Hepatocyte (in vitro differentiated cells): ENCODE measurements around the gene PTPRC. TPM values are rescaled to one million over a fixed set of nuclear protein-coding genes. Genes with fewer than 3 reads are reported as not detected.

Experiments
- DNase-seq: peaks from one replicate; pipeline ENCODE4 v3.0.0-alpha.2; 2016; ENCODE audit warnings: low spot score
- H2AFZ ChIP-seq: fragments of 200-600 bp; sonication (generic); 2 replicates; pipeline ENCODE4 v1.6.0; 2016; ENCODE audit warnings: antibody characterized with exemption, mild to moderate bottlenecking
- H3K27ac ChIP-seq: fragments of 200-600 bp; sonication (generic); 2 replicates; pipeline ENCODE4 v1.5.1; 2016; ENCODE audit warnings: mild to moderate bottlenecking
- H3K27me3 ChIP-seq: fragments of 200-600 bp; sonication (generic); 2 replicates; pipeline ENCODE4 v1.6.1; 2016
- H3K36me3 ChIP-seq: fragments of 200-600 bp; sonication (generic); replicated peaks from 2 replicates; pipeline ENCODE4 v1.5.1; 2016; ENCODE audit warnings: low read depth; ENCODE audit not compliant: insufficient read depth
- H3K4me1 ChIP-seq: fragments of 200-600 bp; sonication (generic); 2 replicates; pipeline ENCODE4 v1.5.1; 2016; ENCODE audit warnings: mild to moderate bottlenecking, moderate library complexity; ENCODE audit not compliant: insufficient read depth
- H3K4me2 ChIP-seq: fragments of 200-600 bp; sonication (generic); 2 replicates; pipeline ENCODE4 v1.6.0; 2016
- H3K4me3 ChIP-seq: fragments of 200-600 bp; sonication (generic); 2 replicates; pipeline ENCODE4 v1.5.1; 2016; ENCODE audit warnings: mild to moderate bottlenecking
- H3K79me2 ChIP-seq: fragments of 200-600 bp; sonication (generic); 2 replicates; pipeline ENCODE4 v1.6.0; 2017; ENCODE audit warnings: mild to moderate bottlenecking
- H3K9me2 ChIP-seq: fragments of 200-600 bp; sonication (generic); replicated peaks from 2 replicates; pipeline ENCODE4 v1.6.0; 2017; ENCODE audit warnings: mild to moderate bottlenecking; ENCODE audit not compliant: insufficient read depth
- H3K9me3 ChIP-seq: fragments of 200-600 bp; sonication (generic); 2 replicates; pipeline ENCODE4 v1.5.1; 2016; ENCODE audit warnings: low read depth, mild to moderate bottlenecking
- H4K20me1 ChIP-seq: fragments of 200-600 bp; sonication (generic); 2 replicates; pipeline ENCODE4 v1.6.0; 2016; ENCODE audit warnings: mild to moderate bottlenecking; ENCODE audit not compliant: insufficient read depth, poor library complexity, severe bottlenecking
- CTCF ChIP-seq: fragments of 200-600 bp; sonication (generic); IDR thresholded peaks from 2 replicates; pipeline ENCODE4 v1.5.1; 2016; ENCODE audit warnings: antibody characterized with exemption, mild to moderate bottlenecking; ENCODE audit not compliant: poor library complexity
- EZH2 ChIP-seq: fragments of 200-600 bp; sonication (generic); IDR thresholded peaks from 2 replicates; pipeline ENCODE4 v1.6.1; 2016; ENCODE audit warnings: antibody characterized with exemption, mild to moderate bottlenecking, borderline replicate concordance
- EZH2phosphoT487 ChIP-seq: fragments of 200-600 bp; sonication (generic); IDR thresholded peaks from one replicate; pipeline ENCODE4 v1.6.1; 2018; ENCODE audit warnings: antibody characterized with exemption, mild to moderate bottlenecking, low read depth, moderate library complexity; ENCODE audit not compliant: unreplicated experiment, severe bottlenecking
- WGBS: methylation state at CpG from one replicate; pipeline ENCODE4 v1.1.6; 2016; ENCODE audit warnings: low lambda C conversion rate; ENCODE audit errors: missing lambda C conversion rate; 5-methylcytosine and 5-hydroxymethylcytosine counted together
- polyA plus RNA-seq: library from polyadenylated mRNA; unstranded; fragments of >200 nt; fragmentation: Nextera tagmentation; extraction: Ambion mirVana; gene quantifications from 2 replicates; pipeline ENCODE4 v1.2.1, GENCODE V29; 2016
- total RNA-seq: library from RNA; depleted of rRNA; stranded (reverse); fragments of >200 nt; gene quantifications from 2 replicates; pipeline ENCODE4 v1.2.3, GENCODE V29; 2014

PTPRC gene
- total and polyA plus RNA-seq, 2 experiments from 2014 or later = 0.87 TPM; not detected in 1

GRCh38 chr1:198640174-198640573 is 1.3 kb downstream of the PTPRC start:
- WGBS = 50% methylated on average over 2 of the region's 2 CpGs
- H3K27ac ChIP-seq = no peak overlapping the region
- no peaks in the 10 kb centered on the region for H3K27me3 ChIP-seq
- no peak for DNase-seq
- H3K4me2 ChIP-seq = no peak overlapping the region
- no peaks in the 10 kb centered on the region for H4K20me1 ChIP-seq
- H2AFZ ChIP-seq = no peak overlapping the region
- H3K4me3 ChIP-seq = no peak overlapping the region
- H3K9me3 ChIP-seq = no peaks in the 10 kb centered on the region
- H3K79me2 ChIP-seq = no peaks in the 10 kb centered on the region
- no peaks in the 10 kb centered on the region for H3K9me2 ChIP-seq
- H3K36me3 ChIP-seq = no peaks in the 10 kb centered on the region
- H3K4me1 ChIP-seq = no peaks in the 10 kb centered on the region
- TF ChIP-seq EZH2phosphoT487 = no peak
- no peak for TF ChIP-seq CTCF
- TF ChIP-seq EZH2 = no peak

- no peaks in the 10 kb centered on the region for H3K9me2 ChIP-seq
- TF ChIP-seq EZH2 (no peak), CTCF (no peak), EZH2phosphoT487 (no peak)
- no peak overlapping the region for H3K4me3 ChIP-seq
- H4K20me1 ChIP-seq = no peaks in the 10 kb centered on the region
- DNase-seq = no peak
- H3K9me3 ChIP-seq = no peaks in the 10 kb centered on the region
- no peaks in the 10 kb centered on the region for H3K79me2 ChIP-seq
- no peaks in the 10 kb centered on the region for H3K27me3 ChIP-seq
- no peak overlapping the region for H2AFZ ChIP-seq
- no peak overlapping the region for H3K4me2 ChIP-seq
- 73% methylated on average over 2 of the region's 2 CpGs for WGBS
- H3K27ac ChIP-seq = no peak overlapping the region
- no peaks in the 10 kb centered on the region for H3K36me3 ChIP-seq
- no peaks in the 10 kb centered on the region for H3K4me1 ChIP-seq
Observed at GRCh38 chr1:198641501-198641900, 2.7 kb downstream of the PTPRC start.

- Histone ChIP-seq H3K4me1 (no peaks in the 10 kb centered on the region), H3K27me3 (no peaks in the 10 kb centered on the region), H3K9me2 (no peaks in the 10 kb centered on the region), H3K27ac (no peak overlapping the region), H3K4me2 (no peak overlapping the region), H3K4me3 (no peak overlapping the region), H3K36me3 (no peaks in the 10 kb centered on the region), H2AFZ (no peak overlapping the region), H4K20me1 (no peaks in the 10 kb centered on the region), H3K79me2 (no peaks in the 10 kb centered on the region), H3K9me3 (no peaks in the 10 kb centered on the region)
- 91% methylated on average over 5 of the region's 5 CpGs for WGBS
- TF ChIP-seq EZH2phosphoT487 (no peak), CTCF (no peak), EZH2 (no peak)
- no peak for DNase-seq
Observed at GRCh38 chr1:198641966-198642668, 3.3 kb downstream of the PTPRC start.

GRCh38 chr1:198642983-198643382 is 4.1 kb downstream of the PTPRC start:
- H3K9me3 ChIP-seq = no peaks in the 10 kb centered on the region
- no peaks in the 10 kb centered on the region for H4K20me1 ChIP-seq
- H3K4me1 ChIP-seq = no peaks in the 10 kb centered on the region
- H3K27ac ChIP-seq = no peak overlapping the region
- no peaks in the 10 kb centered on the region for H3K9me2 ChIP-seq
- no peak overlapping the region for H2AFZ ChIP-seq
- no peaks in the 10 kb centered on the region for H3K79me2 ChIP-seq
- no peak overlapping the region for H3K4me3 ChIP-seq
- no peaks in the 10 kb centered on the region for H3K27me3 ChIP-seq
- no peak overlapping the region for H3K4me2 ChIP-seq
- DNase-seq = no peak
- H3K36me3 ChIP-seq = no peaks in the 10 kb centered on the region
- TF ChIP-seq CTCF = no peak
- TF ChIP-seq EZH2 = no peak
- TF ChIP-seq EZH2phosphoT487 = no peak
